Ectodermal cell (in vitro differentiated cells): ENCODE measurements around the gene LRCOL1.
A peak's percentile ranks its signal among the peaks of the same experiment; 100 is the strongest.

Experiments used
- H3K27ac ChIP-seq: 2 replicates; pipeline ENCODE4 v1.7.0; 2013; ENCODE audit warnings: mild to moderate bottlenecking, low read depth, low read length; ENCODE audit not compliant: insufficient read depth, poor library complexity, severe bottlenecking
- H3K27me3 ChIP-seq: 2 replicates; pipeline ENCODE4 v1.7.0; 2013; ENCODE audit warnings: mild to moderate bottlenecking, low read length; ENCODE audit not compliant: insufficient read depth, control insufficient read depth, poor library complexity, severe bottlenecking
- H3K36me3 ChIP-seq: one replicate; pipeline ENCODE4 v1.7.0; 2013; ENCODE audit warnings: low read length; ENCODE audit not compliant: control insufficient read depth, insufficient read depth
- H3K4me1 ChIP-seq: one replicate; pipeline ENCODE4 v1.7.0; 2013; ENCODE audit warnings: low read length; ENCODE audit not compliant: control insufficient read depth, insufficient read depth
- H3K4me3 ChIP-seq: 2 replicates; pipeline ENCODE4 v1.7.0; 2013; ENCODE audit warnings: low read depth, low read length, control low read depth; ENCODE audit not compliant: insufficient read depth
- H3K9me3 ChIP-seq: 2 replicates; pipeline ENCODE4 v1.7.0; 2013; ENCODE audit warnings: mild to moderate bottlenecking, low read length, moderate library complexity; ENCODE audit not compliant: control insufficient read depth
- WGBS, 2 experiments: methylation state at CpG; one replicate each; pipeline ENCODE4 v1.1.7; 2013; ENCODE audit warnings: missing lambda C conversion rate in 2 of 2; 5-methylcytosine and 5-hydroxymethylcytosine counted together

Gene LRCOL1

DNA sequence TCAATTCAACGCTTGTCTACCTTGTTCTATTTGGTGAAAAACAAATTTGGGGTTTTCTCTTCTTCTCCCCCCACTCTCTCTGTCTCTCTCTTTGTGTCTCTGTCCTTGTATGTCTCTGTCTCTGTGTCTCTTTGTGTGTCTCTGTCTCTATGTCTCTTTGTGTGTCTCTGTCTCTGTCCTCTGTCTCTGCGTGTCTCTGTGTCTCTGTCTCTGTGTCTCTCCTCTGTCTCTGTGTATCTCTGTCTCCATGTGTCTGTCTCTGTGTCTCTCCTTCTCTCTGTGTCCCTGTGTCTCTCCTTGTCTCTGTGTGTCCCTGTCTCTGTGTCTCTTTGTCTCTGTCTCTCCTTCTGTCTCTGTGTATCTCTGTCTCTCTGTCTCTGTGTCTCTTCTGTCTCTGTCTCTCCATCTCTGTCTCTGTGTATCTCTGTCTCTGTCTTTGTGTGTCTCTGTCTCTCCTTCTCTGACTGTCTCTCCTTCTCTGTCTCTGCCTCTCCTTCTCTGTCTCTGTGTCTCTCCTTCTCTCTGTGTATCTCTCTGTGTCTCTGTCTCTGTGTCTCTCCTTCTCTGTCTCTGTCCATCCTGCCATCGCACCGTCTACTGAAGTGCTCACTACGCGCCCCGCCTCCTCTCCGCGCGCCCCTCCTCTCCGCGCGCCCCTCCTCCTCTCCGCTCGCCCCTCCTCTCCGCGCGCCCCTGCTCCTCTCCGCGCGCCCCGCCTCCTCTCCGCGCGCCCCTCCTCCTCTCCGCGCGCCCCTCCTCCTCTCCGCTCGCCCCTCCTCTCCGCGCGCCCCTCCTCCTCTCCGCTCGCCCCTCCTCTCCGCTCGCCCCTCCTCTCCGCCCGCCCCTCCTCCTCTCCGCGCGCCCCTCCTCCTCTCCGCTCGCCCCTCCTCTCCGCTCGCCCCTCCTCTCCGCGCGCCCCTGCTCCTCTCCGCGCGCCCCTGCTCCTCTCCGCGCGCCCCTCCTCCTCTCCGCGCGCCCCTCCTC lies 12.8 kb downstream of the LRCOL1 start:
- H3K36me3 ChIP-seq = no peaks in the 10 kb centered on the region
- WGBS, 2 experiments = 3% methylated on average over 51 to 58 of the region's 58 CpGs
- H3K9me3 ChIP-seq = no peaks in the 10 kb centered on the region
- H3K4me3 ChIP-seq = peak overlapping the region; percentile 43
- peaks cover 92% of the 10 kb centered on the region for H3K27me3 ChIP-seq
- H3K4me1 ChIP-seq = no peaks in the 10 kb centered on the region
- no peak overlapping the region for H3K27ac ChIP-seq

DNA sequence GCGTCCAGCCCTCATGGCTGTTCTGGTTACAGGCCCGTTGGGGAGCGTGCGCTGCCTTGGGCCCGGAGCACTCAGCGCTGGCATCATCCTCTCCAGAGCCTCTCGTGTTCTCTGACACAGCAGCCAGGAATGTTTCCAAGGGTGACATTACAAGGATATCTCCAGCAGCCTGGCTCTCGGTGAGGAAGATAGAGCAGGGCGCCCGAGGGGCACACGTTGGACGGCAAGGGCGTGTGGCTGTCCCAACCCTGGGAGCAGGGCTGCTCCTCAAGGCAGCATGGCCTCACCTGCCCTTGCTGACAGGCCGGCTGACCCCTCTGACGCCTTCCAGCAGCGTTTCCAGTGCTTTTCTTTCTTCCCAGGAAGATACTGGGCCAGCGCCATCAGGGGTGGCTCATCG lies 14.4 kb downstream of the LRCOL1 start:
- H3K9me3 ChIP-seq = no peaks in the 10 kb centered on the region
- WGBS, 2 experiments = 55 to 59% methylated on average over 18 of the region's 18 CpGs
- no peak overlapping the region for H3K27ac ChIP-seq
- H3K36me3 ChIP-seq = no peaks in the 10 kb centered on the region
- H3K27me3 ChIP-seq = peaks cover 91% of the 10 kb centered on the region
- no peaks in the 10 kb centered on the region for H3K4me1 ChIP-seq
- no peak overlapping the region for H3K4me3 ChIP-seq

GRCh38 chr12:132595183-132595582 lies 15.2 kb downstream of the LRCOL1 start:
- Histone ChIP-seq H3K4me3 (no peak overlapping the region), H3K36me3 (no peaks in the 10 kb centered on the region), H3K4me1 (no peaks in the 10 kb centered on the region), H3K27me3 (peaks cover 91% of the 10 kb centered on the region), H3K9me3 (no peaks in the 10 kb centered on the region), H3K27ac (no peak overlapping the region)
- 78% methylated on average over 11 of the region's 11 CpGs for WGBS, 2 experiments

- Histone ChIP-seq H3K27ac (no peak overlapping the region), H3K4me3 (no peak overlapping the region)
Measured at GRCh38 chr12:132593938-132594358, 16.4 kb downstream of the LRCOL1 start.

DNA sequence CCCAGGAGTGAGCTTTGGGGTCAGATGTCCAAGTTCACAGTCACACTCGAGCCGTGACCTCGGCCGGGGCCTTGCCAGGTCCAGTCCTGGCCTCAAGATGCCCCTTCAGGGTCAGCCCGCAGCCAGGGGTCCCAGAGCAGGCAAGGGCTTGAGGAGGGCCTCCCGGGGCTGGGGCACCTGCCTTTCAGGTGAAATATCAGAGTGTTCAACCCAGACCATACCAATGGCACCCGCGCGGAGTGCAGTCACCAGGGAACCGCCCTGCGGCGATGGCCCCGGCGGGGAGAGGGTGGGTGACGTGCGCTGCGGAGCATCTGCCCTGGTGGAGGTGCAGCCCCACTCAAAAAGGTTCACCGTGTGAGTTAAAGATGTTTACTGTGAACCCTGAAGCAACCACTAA lies 16.9 kb downstream of the LRCOL1 start:
- WGBS, 2 experiments = 88 to 92% methylated on average over 17 to 18 of the region's 18 CpGs
- H3K27ac ChIP-seq = no peak overlapping the region
- no peaks in the 10 kb centered on the region for H3K36me3 ChIP-seq
- no peak overlapping the region for H3K4me3 ChIP-seq
- H3K27me3 ChIP-seq = peaks cover 92% of the 10 kb centered on the region
- H3K4me1 ChIP-seq = no peaks in the 10 kb centered on the region
- no peaks in the 10 kb centered on the region for H3K9me3 ChIP-seq

More at GRCh38 chr12:132593938-132594358, 16.4 kb downstream of the LRCOL1 start:
- H3K9me3 ChIP-seq = no peaks in the 10 kb centered on the region
- H3K36me3 ChIP-seq = no peaks in the 10 kb centered on the region
- WGBS, 2 experiments = 43 to 47% methylated on average over 11 of the region's 11 CpGs
- peaks cover 92% of the 10 kb centered on the region for H3K27me3 ChIP-seq
- H3K4me1 ChIP-seq = no peaks in the 10 kb centered on the region

DNA sequence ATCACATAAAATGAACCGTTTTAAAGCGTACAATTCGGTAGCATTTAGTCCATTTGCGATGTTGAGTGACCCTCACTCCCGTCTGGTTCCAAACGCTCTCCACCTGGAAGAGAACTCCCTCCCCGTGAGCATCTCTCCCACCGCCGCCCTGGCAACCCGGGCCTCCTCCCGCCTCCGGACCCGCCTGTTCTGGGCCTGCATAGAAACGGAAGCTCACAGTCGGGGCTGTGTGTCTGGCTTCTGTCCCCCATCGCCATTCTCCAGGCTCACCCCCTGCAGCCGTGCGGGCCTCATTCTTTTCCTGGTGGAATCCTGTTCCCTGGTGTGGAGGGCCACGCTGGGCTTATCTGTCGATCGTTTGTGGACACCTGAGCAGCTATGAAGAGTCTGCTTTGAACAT lies 17.3 kb downstream of the LRCOL1 start:
- Histone ChIP-seq H3K27ac (no peak overlapping the region), H3K9me3 (no peaks in the 10 kb centered on the region), H3K27me3 (peaks cover 95% of the 10 kb centered on the region), H3K4me3 (no peak overlapping the region), H3K36me3 (no peaks in the 10 kb centered on the region), H3K4me1 (no peaks in the 10 kb centered on the region)
- 84% methylated on average over 21 of the region's 21 CpGs for WGBS, 2 experiments

DNA sequence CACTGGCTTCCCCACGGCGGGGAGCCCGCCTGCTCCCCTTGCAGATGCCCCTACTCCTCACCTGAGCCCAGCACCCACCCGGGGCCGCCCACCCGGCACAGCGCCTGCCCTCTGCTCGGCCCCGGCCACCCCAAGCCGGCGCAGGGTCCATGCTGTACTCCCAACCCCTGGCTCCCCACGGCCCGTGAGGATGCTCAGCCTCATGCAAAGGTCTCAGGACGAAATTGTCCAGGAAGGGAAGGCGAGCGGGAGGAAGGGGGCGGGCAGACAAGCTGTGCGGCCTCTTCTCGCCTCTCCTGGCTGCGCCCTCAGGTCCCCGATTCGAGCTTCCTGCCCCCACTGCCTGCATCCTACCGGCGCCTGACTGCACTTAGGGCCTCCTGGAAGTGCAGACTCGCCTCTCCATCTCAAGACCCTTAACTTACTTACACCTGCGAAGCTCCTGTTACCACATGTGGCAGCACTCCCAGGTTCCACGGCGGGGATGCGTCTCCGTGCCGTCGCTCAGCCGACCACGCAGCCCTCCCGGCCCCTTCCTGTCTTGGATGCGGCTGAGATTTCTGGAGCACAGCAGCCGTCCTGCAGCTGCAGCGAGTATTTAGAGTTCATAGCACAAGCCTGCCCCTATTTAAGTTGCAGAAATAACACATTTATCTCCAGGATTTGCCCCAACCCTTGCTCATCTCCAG lies 18.0 kb downstream of the LRCOL1 start:
- H3K36me3 ChIP-seq = no peaks in the 10 kb centered on the region
- H3K9me3 ChIP-seq = no peaks in the 10 kb centered on the region
- H3K4me3 ChIP-seq = no peak overlapping the region
- WGBS, 2 experiments = 86 to 87% methylated on average over 38 of the region's 38 CpGs
- H3K27me3 ChIP-seq = peaks cover 98% of the 10 kb centered on the region
- H3K27ac ChIP-seq = no peak overlapping the region
- no peaks in the 10 kb centered on the region for H3K4me1 ChIP-seq

GRCh38 chr12:132591107-132591935 lies 19.1 kb downstream of the LRCOL1 start:
- Histone ChIP-seq H3K27me3 (peaks cover 98% of the 10 kb centered on the region), H3K27ac (no peak overlapping the region), H3K36me3 (no peaks in the 10 kb centered on the region), H3K4me3 (no peak overlapping the region), H3K9me3 (no peaks in the 10 kb centered on the region), H3K4me1 (no peaks in the 10 kb centered on the region)
- 90 to 92% methylated on average over 45 of the region's 45 CpGs for WGBS, 2 experiments

DNA sequence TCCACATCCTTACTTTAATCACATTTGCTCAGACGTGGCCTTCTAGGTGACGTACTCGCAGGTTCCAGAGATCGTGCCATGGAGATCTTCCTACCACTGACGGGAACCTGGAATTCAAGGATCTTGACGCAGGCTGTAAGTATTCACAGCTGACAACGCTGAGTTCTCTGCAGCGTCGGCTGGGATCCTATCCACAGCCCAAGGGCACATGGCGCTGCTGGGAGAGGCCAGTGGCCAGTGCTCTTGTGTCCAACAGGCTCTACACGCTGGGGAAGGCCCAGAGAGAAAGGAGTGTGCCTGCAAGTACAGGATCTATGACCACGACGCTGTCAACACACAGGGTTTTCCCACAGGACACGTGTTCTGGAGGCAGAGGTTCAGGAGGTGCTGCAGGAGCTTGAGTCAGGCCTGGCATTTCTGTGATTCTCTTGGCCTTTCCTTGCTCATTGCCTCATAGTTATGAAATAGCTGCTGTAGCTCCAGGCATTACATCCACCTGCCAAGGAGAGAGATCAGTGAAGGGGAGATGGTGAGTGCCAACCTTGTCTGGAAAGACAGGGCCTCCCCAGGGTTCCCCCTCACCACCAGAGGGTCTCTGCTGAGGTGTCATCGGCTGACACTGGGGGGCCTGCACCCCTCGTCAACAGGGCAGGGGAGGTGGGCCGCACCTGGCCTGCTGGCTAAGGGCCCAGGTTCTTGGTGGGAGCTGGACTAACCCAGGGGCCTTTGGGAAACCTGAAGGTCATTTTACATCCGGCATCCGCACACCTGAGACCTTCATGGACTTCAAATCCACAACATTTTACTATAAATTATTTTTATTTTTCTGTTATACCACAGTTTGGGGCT lies 21.3 kb downstream of the LRCOL1 start:
- 86 to 89% methylated on average over 19 of the region's 19 CpGs for WGBS, 2 experiments
- Histone ChIP-seq H3K4me3 (no peak overlapping the region), H3K4me1 (peaks cover under 1% of the 10 kb centered on the region), H3K9me3 (no peaks in the 10 kb centered on the region), H3K27me3 (peaks cover 99% of the 10 kb centered on the region), H3K36me3 (no peaks in the 10 kb centered on the region), H3K27ac (no peak overlapping the region)
